GM12891 (cell line): Measurements from ENCODE around the gene RNF167.

Experiments used
- POLR2A ChIP-seq: IDR thresholded peaks from 2 replicates; pipeline ENCODE4 v1.6.1; 2011; ENCODE audit warnings: low read depth, low read length, control low read depth
- POLR2AphosphoS5 ChIP-seq: IDR thresholded peaks from 2 replicates; pipeline ENCODE4 v1.6.1; 2011; ENCODE audit warnings: low read depth, low read length, control low read depth
- SPI1 ChIP-seq: IDR thresholded peaks from 2 replicates; pipeline ENCODE4 v1.6.1; 2011; ENCODE audit warnings: low read depth, low read length, control low read depth
- TAF1 ChIP-seq: IDR thresholded peaks from 2 replicates; pipeline ENCODE4 v1.6.1; 2011; ENCODE audit warnings: low read depth, low read length, control low read depth

DNA sequence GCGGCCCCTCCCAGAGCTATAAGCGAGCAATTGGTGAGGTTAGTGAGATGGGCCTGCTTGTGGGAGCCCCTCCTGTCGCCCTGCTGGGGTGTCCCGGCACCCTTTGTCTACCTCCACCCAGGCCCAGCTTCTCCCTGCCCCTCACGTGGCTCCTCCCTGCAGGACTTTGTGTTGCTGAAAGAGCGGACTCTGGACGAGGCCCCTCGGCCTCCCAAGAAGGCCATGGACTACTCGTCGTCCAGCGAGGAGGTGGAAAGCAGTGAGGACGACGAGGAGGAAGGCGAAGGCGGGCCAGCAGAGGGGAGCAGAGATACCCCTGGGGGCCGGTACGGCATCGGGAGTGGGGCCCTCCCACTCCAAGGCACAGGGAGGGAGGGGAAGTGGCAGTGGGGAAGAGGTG is 46.8 kb upstream of the RNF167 start:
- TF ChIP-seq POLR2AphosphoS5 (no peak), SPI1 (no peak), POLR2A (no peak), TAF1 (no peak)
